Psoas muscle (tissue), 8 donors: ENCODE measurements around the gene IBTK. TPM values are rescaled to one million over a fixed set of nuclear protein-coding genes. Genes with fewer than 3 reads are reported as not detected.

Experiments used
- ATAC-seq, 4 donors: fragments of 200-7000 bp; cut with Tn5 transposase; one replicate each; pipeline ENCODE4 v1.9.1; 2020; ENCODE audit warnings: moderate library complexity in 3 of 4, mild to moderate bottlenecking in 2 of 4
- DNase-seq, 2 donors: peaks; one replicate each; pipeline ENCODE4 v3.0.0-alpha.2; 2020
- H3K27ac ChIP-seq: fragments of 200-600 bp; one replicate; pipeline ENCODE4 v1.8.0; 2022
- H3K27me3 ChIP-seq, 3 donors: fragments of 200-600 bp in 1 of 3; one replicate each; pipeline versions ENCODE4 v1.6.1 to v1.8.0; 2013 to 2022; ENCODE audit warnings: low read length in 2 of 3, mild to moderate bottlenecking in 2 of 3, moderate library complexity in 1 of 3; ENCODE audit not compliant: insufficient read depth in 3 of 3
- H3K36me3 ChIP-seq, 2 donors: fragments of 200-600 bp in 1 of 2; one replicate each; pipeline versions ENCODE4 v1.6.1 to v1.8.0; 2013 to 2022; ENCODE audit warnings: low read depth in 1 of 2, mild to moderate bottlenecking in 1 of 2, moderate library complexity in 1 of 2; ENCODE audit not compliant: insufficient read depth in 1 of 2
- H3K4me1 ChIP-seq: fragments of 200-600 bp; one replicate; pipeline ENCODE4 v1.8.0; 2022
- H3K4me3 ChIP-seq: fragments of 200-600 bp; one replicate; pipeline ENCODE4 v1.8.0; 2022; ENCODE audit warnings: mild to moderate bottlenecking
- H3K9me3 ChIP-seq: fragments of 200-600 bp; one replicate; pipeline ENCODE4 v1.8.0; 2022
- CTCF ChIP-seq: fragments of 200-600 bp; IDR thresholded peaks from one replicate; pipeline ENCODE4 v1.8.0; 2022; ENCODE audit warnings: antibody characterized with exemption
- WGBS, 3 donors: extraction: QIAGEN DNeasy Blood & Tissue Kit; methylation state at CpG; one replicate each; pipeline versions ENCODE4 v1.1.6 to v1.1.7; 2013; 5-methylcytosine and 5-hydroxymethylcytosine counted together
- intact Hi-C, 2 donors: fragments of 100-400 bp; cut with DNase I; formaldehyde crosslinking; loops; one replicate each; pipeline versions ENCODE4 v1.11.0 to v1.14.2; 2022
- polyA plus RNA-seq, 3 donors: library from polyadenylated mRNA; stranded (reverse); fragments of 200-250 nt; gene quantifications; one replicate each; pipeline ENCODE4 v1.2.3, GENCODE V29; 2013
- total RNA-seq, 4 donors: library from RNA; stranded (reverse); fragmentation: NEBNext Ultra II Directional in 2 of 4; extraction: Animal tissue kit (Norgen Biotek cat#: 25700) in 2 of 4; gene quantifications; one replicate each; pipeline versions ENCODE4 v1.2.1 to v1.2.4, GENCODE V29; 2021 to 2023
- donor health status: healthy with polysubstance abuse.
- donor health status: DM: no; HTN: no; CAD: no; lungs with moderate emphysema.
- donor health status: Bipolar disorder and iron deficiency.
- donor health status: healthy.
- donor health status: DM: yes; HTN: yes; CAD: no.
- donor health status: DM: no; HTN: no; CAD: no.
- donor health status: DM: no; HTN: no; CAD: no.
- donor health status: DM: yes; HTN: yes; CAD: no.

Gene IBTK
- total and polyA plus RNA-seq, 7 donors: 23.8 to 42.8 (median 29.4) TPM

GRCh38 chr6:82246802-82247504 is 591 bp downstream of the IBTK start:
- H3K4me1 ChIP-seq: peaks cover 32% of the 10 kb centered on the region
- H3K4me3 ChIP-seq: peak overlapping the region; percentile 95
- H3K27me3 ChIP-seq: no peaks in the 10 kb centered on the region
- peaks cover 0 to 3% of the 10 kb centered on the region in 2 donors for H3K36me3 ChIP-seq
- WGBS, 3 donors: 1 to 2% (median 1%) methylated on average over 12 to 32 of the region's 32 CpGs
- peak; percentile 74 to 81 (median 78) for ATAC-seq
- TF ChIP-seq CTCF: no peak
- DNase-seq: peak; percentile 64 to 79
- intact Hi-C loops: no loop called here
- no peaks in the 10 kb centered on the region for H3K9me3 ChIP-seq
- peak overlapping the region; percentile 96 for H3K27ac ChIP-seq

- DNase-seq: no peak
These were observed 1.2 kb downstream of the IBTK start for GRCh38 chr6:82246370-82246769.

GRCh38 chr6:82245376-82245775 is 2.2 kb downstream of the IBTK start:
- no peak for ATAC-seq
- peak overlapping the region; percentile 95 for H3K4me3 ChIP-seq
- H3K27me3 ChIP-seq: no peaks in the 10 kb centered on the region
- H3K36me3 ChIP-seq: peaks cover 0 to 3% of the 10 kb centered on the region in 2 donors
- intact Hi-C loops: no loop called here
- no peaks in the 10 kb centered on the region for H3K9me3 ChIP-seq
- H3K27ac ChIP-seq: peak overlapping the region; percentile 96
- DNase-seq: no peak
- WGBS, 3 donors: 95 to 97% (median 95%) methylated on average over 4 of the region's 4 CpGs
- no peak for TF ChIP-seq CTCF
- H3K4me1 ChIP-seq: peaks cover 39% of the 10 kb centered on the region

More at GRCh38 chr6:82246370-82246769, 1.2 kb downstream of the IBTK start:
- ATAC-seq: no peak
- no peaks in the 10 kb centered on the region for H3K9me3 ChIP-seq
- H3K27ac ChIP-seq: peak overlapping the region; percentile 96
- WGBS, 3 donors: 80 to 87% (median 85%) methylated on average over 12 of the region's 12 CpGs
- H3K27me3 ChIP-seq: no peaks in the 10 kb centered on the region
- H3K4me1 ChIP-seq: peaks cover 32% of the 10 kb centered on the region
- peak overlapping the region; percentile 95 for H3K4me3 ChIP-seq
- TF ChIP-seq CTCF: no peak
- peaks cover 0 to 3% of the 10 kb centered on the region in 2 donors for H3K36me3 ChIP-seq
- intact Hi-C loops: no loop called here

GRCh38 chr6:82243884-82244283 is 3.7 kb downstream of the IBTK start:
- H3K4me1 ChIP-seq: peaks cover 42% of the 10 kb centered on the region
- no peaks in the 10 kb centered on the region for H3K27me3 ChIP-seq
- H3K4me3 ChIP-seq: no peak overlapping the region
- no peak for TF ChIP-seq CTCF
- H3K36me3 ChIP-seq: peaks cover 0 to 3% of the 10 kb centered on the region in 2 donors
- intact Hi-C loops: no loop called here
- no peak for ATAC-seq
- DNase-seq: no peak
- H3K27ac ChIP-seq: peak overlapping the region; percentile 30
- H3K9me3 ChIP-seq: no peaks in the 10 kb centered on the region
- WGBS, 3 donors: 68 to 72% (median 70%) methylated on average over 4 of the region's 4 CpGs

GRCh38 chr6:82240186-82240585 is 7.4 kb downstream of the IBTK start:
- H3K4me3 ChIP-seq: no peak overlapping the region
- whole genome bisulfite sequencing, 3 donors: 78 to 92% (median 86%) methylated on average over 3 of the region's 3 CpGs
- intact Hi-C loops: no loop called here
- ATAC-seq (no peak), DNase-seq (no peak)
- peaks cover 3 to 18% of the 10 kb centered on the region in 2 donors for H3K36me3 ChIP-seq
- H3K9me3 ChIP-seq: no peaks in the 10 kb centered on the region
- no peaks in the 10 kb centered on the region for H3K27me3 ChIP-seq
- no peak for TF ChIP-seq CTCF
- H3K27ac ChIP-seq: no peak overlapping the region
- H3K4me1 ChIP-seq: peaks cover 35% of the 10 kb centered on the region
